TTC549 (cell line): ENCODE measurements around the gene MYLK.
"Not testable (repeated sequence)": the region's sequence is repeated elsewhere in the genome, so short reads cannot be mapped to it uniquely, and the experiment has no call there.

Experiments
- FAIRE-seq: peaks from 2 replicates; lab custom pipeline; 2012; peaks lifted over from hg19 to GRCh38; lab: Jason Lieb, UNC

The MYLK gene

DNA sequence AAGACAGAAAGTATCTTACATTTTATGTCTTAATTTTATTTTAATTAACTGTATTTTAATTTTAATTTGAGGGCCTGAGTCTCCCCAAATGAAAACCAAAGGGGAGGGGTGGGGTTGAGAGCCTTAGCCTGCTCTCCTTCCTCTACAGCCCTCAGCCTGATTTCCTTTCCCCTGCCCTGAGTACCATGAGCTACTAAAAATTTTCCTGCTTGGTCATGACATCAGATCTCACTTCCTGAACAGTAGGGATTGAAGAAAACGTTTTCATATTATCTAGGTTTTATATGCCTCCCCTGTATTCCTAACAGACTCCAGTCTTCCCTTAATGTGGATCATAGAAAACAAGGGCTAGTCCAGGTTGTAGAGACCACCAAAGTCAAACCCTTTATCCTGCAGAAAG is 133.9 kb downstream of the MYLK start:
- FAIRE-seq: no peak

DNA sequence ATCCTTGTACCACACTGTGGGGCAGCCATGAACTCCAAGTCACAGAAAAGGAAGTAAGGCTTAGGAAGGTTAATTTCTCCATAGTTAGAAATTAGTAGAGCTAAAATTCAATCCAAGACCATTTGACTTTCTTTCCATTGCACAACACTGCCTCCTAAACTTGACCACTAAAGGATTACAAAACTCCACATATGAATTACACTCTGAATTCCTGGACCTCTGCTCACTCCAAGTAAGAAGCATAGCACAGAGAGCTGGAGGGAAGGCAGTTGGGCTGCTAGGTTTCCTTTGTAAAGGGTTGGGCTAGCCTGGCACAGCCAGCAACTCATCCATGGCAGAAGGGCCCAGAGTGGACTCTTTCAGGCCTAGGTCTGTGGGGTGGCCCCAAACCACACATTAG is 134.4 kb downstream of the MYLK start:
- no peak for FAIRE-seq

DNA sequence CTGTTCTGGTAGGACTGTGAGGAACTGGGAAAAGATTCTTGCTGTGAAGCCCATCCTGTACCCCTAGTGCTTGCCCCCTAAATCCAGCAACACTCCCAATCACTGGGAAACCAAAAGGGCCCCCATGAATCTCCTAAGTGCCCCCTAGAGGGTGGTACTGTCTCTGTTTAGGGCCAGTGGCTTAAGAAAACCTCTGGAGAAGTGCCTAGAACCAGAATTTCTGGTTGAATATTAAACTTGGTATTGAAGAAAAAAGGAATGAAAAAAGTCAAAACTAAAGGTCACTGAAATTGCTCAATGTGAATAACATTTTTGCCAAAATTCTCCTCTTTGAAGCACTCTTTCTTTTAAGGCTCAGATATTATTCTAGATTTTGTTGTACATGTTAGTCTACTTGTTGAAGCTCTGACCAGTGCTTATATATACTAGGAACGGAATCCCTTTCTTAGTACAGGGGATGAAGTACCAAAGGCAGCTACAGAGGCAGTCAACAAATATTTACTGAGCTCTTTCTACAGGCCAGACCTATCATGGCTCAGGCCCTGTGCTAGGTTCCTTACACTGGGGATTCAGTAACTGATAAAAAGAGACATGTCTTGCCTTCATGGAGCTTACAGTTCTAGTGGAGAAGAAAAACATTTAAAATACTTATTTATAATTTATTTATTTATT is 138.8 kb downstream of the MYLK start:
- FAIRE-seq: no peak

DNA sequence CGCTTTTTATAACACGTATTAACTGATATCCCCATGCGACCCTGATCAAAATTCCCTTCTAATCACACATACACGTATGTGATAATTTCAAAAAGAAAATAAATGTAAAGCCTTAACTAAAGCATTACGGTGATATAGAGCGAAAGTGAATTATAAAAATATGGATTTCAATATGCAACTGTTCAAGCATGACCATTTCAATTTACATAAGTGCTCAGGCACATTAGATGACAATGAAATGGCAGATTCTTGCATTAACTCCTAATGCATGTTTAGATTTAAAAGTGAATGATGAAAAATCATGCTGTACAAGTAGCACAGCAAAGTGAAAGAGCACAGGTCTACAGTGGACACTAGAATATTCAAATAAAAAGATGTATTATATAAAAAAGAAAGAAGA is 140.1 kb downstream of the MYLK start:
- FAIRE-seq: no peak

DNA sequence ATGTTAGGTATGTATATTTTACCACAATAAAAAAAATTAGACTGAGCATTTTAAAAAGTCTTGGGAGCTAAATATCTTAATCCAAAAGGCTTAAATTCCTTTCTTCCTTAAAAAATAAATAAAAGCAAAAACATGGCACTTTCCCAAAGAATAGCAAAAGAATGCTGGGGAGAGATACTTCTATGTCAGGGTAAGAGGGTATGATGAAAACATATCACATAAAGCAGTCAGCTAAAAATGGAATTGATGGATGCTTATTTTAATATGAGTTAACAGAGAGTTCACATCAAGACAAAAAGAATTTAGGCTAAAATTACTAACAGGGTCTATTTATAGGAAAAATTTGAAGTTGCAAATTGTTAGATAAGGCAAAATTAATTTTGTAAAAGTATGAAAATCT is 141.0 kb downstream of the MYLK start:
- no peak for FAIRE-seq

DNA sequence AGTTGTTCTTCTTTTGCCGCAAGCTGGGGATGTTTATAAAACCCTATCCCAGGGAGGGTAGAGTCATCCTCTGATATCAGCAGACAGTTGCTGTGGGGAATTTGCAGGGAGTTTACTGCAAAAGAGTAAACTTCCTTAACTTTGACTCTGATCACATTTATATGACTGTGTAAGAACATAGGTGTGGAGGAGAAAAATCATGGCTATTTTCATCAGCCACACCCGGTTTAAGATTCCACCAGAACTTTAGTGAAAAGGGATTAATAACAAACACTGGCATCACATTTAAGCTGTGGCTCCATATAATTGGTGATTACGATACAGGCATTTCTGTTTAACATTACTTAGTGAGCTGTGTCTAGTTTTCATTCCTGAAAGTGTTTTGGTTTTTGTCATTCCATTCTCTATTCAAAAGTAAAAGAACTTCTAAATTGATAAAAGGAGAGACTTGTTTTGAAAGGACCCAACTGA is 143.1 kb downstream of the MYLK start:
- no peak for FAIRE-seq

DNA sequence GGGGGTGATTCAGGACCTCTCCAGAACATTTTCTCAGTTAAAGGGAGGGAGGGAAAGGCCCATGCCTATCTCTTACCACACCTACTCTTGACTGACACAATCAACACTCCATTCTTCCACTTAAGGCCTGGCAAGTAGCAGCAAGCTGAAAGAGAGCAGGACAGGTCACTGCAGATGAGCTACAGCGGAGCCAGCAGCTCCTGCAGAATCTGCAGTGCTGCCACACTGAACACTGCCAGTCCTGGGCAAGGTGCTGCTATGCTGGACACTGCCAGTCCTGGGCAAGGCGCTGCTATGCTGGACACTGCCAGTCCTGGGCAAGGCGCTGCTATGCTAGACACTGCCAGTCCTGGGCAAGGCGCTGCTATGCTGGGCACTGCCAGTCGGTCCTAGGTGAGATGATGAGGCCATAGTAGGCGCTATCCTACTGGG is 143.7 kb downstream of the MYLK start:
- FAIRE-seq: no peak

DNA sequence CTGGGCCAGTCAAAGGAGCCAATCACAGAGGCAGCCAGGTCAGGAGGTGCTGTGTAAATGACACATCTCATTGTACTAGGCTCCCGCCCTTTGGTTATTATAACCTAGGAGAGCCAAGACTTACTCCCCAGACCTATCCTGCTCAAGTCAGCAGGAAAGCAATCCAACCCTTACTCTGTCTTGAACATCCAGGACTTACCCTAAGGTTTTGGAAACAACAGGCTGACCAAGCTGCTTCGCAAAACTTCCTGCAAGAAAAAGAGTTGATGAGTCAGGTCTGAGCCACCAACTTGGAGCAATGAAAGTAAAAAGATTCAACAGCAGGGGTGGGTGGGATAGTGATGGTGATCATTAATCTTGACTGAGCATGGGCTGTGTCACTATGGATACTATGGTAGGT is 144.4 kb downstream of the MYLK start:
- no peak for FAIRE-seq

DNA sequence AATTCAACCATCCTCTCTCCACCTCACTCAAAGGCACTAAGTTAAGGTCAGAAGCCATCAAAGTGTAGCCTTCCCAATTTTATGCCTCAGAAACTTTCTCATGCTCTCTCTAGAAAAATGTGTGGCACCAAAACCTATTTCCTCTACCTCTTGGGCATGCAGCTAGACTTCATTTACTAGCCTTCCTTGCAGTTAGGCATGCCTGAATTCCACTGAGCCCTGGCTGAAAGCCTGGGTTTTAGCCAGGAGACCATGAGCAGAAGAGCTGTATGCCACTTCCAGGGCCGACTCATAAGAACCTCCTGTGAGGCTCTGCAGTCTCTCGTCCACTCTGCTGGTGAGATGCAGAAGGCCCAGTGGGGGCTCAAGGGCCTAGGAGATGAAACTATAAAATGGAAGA is 145.0 kb downstream of the MYLK start:
- FAIRE-seq: no peak

DNA sequence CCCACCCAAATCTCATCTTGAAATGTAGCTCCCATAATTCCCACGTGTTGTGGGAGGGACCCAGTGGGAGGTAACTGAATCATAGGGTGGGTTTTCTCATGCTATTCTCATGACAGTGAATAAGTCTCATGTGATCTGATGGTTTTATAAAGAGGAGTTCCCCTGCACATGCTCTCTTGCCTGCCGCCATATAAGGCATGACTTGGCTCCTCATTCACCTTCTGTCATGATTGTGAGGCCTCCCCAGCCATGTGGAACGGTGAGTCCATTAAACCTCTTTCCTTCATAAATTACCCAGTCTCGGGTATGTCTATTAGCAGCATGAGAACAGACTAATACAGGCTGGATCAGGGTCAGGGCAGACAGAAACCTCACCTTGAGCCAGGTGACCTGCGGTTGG is 145.6 kb downstream of the MYLK start:
- FAIRE-seq: not testable (repeated sequence)

DNA sequence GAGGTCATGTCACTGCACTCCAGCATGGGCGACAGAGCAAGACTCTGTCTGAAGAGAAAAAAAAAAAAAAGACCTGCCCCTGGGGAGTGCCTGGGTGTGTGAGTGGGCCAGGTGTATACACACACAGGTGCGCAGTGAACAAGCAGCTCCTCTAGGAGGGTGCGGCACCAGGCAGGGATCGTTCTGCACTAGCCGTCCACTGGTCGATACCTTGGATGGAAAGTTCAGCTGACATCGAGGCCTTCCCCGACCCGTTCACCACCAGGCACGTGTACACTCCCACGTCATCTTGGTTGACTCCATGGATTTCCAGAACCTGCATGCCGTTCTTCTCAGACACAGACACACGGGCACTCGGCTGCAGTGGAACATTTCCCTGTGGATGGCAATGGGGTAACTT is 147.0 kb downstream of the MYLK start:
- no peak for FAIRE-seq

DNA sequence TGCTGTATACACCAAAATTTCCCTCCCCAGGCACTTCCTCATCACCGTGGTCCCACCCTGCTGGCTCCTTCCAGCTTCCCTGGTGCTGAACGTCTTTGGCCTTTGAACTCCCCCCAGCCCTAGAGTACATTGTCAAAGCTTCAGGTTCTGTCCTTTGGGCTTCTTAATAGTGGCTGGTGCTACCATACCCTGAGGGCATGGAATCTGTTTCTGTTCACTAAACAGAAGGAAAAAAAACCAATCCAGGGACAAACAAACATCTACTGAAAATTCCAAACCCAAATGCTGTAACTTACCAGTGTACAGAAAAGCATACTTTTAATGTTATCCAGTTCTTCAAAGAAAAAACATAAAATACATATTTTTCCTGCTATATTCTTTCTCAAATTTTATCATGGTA is 148.7 kb downstream of the MYLK start:
- FAIRE-seq: no peak

DNA sequence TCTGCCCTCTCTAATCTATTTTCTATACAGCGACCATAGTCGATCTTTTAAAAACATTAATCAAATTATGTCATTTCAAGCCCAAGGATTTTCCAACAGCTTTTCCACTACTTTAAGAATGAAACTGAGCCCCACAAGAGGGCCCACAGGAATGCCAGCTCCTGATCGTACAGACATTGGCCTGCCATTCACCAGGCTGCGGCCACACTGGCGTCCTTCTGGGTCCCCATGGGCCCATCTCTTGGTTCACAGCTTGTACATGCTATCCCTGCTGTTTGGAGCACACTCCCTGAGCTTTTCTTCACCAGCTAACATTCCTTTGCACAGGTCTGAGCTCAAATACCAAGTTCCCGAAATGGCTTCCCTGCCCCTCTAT is 149.6 kb downstream of the MYLK start:
- FAIRE-seq: no peak

DNA sequence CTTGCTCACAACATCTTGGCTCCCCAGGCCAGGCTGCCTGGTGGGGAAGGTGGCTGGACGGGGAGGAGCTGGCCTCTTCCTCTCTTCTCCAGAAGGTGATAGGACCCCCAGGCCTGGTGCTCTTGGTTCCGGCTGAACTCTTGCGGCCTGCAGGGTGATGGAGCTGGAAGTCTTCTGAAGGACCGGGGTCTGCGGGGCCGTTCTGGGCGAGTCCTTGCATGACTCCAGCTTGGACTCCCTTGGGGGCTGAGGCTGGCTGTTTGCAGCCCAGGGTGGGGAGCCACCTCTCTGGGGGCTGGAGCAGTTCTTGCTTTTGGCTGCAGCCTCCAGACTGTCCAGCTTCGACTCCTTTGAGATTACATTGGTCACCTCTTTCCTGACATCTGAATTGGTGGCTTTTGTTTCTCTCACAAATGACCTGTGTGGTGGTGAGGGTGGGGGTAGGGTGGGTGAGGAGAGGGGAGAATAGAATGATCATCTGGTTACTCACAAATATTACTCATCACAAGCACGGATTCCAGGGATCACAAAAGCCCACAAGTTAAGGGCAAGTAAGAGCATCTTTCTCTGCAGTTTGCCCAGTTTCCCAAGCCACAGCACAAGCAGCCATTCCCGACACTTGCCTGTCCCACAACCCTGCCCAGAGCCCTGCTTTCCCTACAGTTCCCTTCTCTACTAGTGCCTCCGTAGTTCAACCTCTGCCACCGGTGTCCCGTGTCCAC is 150.2 kb downstream of the MYLK start:
- no peak for FAIRE-seq

DNA sequence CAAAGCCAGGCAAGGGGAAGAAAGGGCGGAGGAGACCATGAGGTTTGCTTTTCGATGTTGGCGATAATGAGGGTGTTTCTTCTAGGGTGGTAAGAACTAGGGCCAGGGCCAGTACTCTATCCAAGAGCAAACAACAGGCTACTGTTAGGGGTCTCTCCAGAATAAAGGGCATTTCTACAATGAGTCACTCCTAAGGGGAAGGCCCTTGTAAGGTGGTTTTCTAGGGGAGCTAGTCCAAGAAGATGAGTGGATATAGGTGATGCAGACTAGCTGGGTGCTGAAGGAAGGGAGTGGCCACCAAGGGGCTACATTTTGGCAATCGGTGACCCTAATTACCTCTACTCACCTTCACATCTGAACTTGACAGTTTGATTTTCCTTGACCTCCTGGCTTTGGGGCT is 150.8 kb downstream of the MYLK start:
- no peak for FAIRE-seq

DNA sequence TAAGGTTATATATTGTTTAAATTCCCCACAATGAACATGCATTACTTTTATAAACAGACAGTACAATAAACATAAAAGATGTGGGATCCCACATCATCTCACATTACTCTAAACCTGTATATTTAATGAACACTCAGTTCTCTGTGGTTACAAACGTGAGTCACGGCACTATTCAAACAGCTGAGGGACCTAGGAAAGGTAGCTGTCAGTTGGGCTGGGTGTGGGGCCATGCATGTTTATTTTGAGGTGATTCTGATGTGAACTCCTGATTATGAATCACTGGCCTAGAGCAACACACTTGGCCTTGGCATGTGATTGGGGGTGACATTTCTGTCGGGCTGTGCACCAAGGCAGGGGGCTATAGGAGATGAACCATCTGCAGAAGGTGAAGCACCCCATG is 151.7 kb downstream of the MYLK start:
- no peak for FAIRE-seq

DNA sequence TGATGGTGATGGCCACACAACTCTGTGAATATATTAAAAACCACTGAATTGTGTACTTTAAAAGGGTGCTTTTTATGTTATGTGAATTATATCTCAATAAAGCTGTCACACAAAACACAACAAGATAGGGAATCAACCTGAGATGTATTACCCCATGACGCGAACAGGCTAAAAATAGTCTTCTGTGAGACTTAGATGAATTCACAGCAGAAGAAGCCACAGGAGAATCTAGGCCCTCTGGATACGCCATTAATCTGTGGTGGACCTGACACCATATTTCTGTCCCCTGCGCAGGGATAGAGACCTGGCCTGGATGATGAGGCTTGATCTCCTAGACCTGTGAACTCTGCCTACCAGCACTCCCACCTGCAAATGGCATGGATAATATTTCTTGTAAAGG is 153.3 kb downstream of the MYLK start:
- no peak for FAIRE-seq

DNA sequence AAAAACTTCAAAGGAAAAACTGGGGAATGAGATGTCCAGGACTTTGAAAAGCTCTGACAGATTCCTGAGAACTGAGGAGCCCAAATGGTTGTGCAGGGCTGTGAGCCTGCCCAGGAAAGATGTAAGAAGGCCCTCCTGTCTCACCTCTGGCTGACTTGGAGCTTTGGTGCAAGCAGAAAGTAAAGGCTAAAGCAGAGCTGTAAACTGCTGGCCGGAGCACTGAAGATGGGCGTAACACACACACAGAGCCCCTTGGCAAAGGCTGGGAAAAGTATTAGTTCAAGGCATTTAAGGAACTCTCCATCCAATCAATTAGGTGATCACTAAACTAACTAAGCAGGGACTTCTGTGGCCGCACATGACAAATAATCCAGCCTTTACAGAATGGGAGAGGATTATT is 155.1 kb downstream of the MYLK start:
- no peak for FAIRE-seq

DNA sequence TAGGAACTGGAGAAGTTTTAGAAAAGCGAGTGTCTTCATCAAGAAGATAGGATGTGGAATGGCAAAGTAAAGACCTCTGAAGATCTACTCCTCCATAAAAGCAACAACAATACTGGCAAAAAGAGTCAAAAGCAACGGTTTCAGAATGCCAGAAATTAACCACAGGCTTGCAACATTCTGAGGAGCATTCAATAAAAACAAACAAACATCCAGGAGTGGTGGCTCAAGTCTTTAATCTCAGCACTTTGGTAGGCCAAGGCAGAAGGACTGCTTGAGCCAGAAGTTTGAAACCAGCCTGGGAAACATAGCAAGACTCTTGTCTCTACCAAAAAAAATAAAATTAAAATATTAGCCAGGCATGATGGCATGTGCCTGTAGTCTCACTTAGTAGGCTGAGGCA is 156.1 kb downstream of the MYLK start:
- FAIRE-seq: no peak

DNA sequence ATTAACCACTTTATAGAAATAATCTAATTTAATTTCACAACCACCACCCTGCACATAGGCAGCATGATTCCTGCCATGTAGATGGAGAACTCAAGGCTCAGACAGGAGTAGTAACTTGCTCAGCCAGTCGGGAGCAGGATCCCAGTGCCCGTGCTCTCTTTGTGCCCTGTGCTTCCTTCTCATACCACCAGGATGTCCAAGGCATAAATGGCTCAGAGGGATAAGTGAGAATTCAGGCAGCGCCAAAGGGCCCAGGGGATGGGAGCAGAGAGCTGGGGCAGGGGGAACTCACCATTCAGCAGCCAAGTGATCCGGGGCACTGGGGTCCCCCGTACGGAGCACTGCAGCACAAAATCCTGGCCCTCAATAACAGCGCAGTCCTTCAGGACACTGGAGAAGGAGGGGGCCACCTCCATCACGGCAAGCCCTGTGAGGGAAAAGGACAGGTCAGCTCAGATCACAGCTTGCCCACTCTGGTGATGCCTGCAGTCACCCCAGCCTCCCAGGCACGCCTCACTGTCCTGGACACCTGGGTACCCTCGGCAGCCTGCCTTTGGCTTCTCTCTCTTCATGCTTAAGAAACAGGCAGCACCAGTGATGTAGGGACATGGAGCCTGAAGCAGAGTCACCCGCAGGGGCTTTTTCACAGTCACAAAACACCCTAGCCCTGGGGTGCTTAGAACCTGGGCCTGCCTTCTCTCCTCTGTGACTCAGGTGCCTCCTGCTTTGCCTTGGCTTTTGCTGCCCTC is 158.3 kb downstream of the MYLK start:
- no peak for FAIRE-seq

DNA sequence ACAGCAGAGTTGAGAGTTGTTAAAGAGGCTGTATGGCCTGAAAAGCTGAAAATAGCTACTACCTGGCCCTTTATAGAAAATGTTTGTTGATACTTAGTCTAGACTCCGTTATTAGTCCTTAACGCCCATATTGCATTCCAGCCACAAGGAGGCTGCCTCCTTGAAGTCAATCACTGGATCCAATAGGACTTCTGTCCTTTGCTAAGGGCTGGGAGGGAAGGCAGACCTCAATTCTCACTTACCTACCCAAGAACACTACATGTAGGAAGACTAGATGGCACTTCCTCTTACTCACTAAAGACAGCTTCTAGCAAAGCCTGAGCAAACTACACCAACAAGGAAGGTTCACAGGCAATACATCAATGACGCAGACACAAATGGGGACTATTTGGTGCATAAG is 159.8 kb downstream of the MYLK start:
- no peak for FAIRE-seq

DNA sequence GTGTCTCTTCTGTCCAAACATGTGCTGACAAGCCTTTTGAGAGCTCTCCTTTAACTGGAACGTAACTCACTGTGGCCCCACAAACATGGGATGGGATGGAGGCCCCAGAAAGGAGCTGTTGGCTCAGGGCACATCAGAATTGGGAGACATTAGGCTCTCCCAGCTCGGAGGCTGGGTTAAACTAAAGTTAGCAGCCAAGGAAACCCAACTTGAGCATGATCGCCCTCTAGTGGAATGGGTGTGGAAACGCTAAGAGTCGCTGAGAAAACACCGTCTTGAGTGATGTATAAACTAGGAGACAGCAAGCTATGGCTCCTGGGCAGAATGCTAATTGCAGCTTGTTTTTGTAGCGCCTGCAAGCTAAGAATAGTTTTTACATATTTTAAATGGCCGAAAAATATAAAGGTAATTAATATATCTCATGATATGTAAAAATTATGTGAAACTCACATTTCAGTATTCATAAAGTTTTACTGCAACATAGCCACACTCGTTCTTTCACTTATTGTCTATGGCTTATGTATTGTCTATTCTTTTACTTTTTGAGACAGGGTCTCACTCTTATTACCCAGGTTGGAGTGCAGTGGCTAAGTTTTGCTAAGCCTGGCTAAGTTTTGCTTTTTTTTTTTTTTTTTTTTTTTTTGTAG is 160.5 kb downstream of the MYLK start:
- peak; percentile 51 for FAIRE-seq

DNA sequence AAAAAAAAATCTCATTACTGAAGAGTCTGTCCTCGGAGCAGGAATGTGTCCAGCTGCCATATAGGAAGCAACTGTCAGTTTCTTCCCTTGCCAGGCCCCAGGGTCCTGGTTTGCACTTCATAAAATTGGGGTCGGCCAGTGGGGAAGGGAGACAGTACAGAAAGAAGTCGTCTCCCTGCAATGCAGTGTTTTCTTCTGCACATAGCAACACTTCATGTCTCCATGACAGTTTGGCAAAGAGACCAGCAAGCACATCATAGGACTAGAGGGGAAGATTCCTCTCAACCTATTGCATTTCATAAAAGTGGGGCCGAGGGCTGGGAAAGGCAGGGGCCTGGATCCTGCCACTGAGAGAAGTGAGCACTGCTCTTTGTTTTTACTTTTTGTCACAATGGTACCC is 161.1 kb downstream of the MYLK start:
- no peak for FAIRE-seq
